Activated CD8-positive, alpha-beta T cell treated with anti-CD3 and anti-CD28 coated beads for 36 hours (primary cell): ENCODE data around the gene PRRX2. TPM values are rescaled to one million over a fixed set of nuclear protein-coding genes. Genes with fewer than 3 reads are reported as not detected.

ENCODE experiments used
- ATAC-seq: fragments of 200-7000 bp; cut with Tn5 transposase; one replicate; pipeline ENCODE4 v1.10.0; 2021; ENCODE audit warnings: mild to moderate bottlenecking, moderate library complexity
- CTCF ChIA-PET: fragments of 350-600 bp; sonication (Branson Sonifier 250); formaldehyde crosslinking; loops from one replicate; lab custom pipeline; 2021; ENCODE audit warnings: antibody characterized with exemption; lab: Charles Lee
- POLR2A ChIA-PET: fragments of 350-600 bp; sonication (Branson Sonifier 250); formaldehyde crosslinking; loops from one replicate; lab custom pipeline; 2021; ENCODE audit warnings: antibody characterized with exemption; lab: Charles Lee
- DNase-seq: peaks from one replicate; pipeline ENCODE4 v3.0.0-alpha.2; 2020
- H3K27ac Mint-ChIP-seq: one replicate; pipeline ENCODE4 v1.8.0; 2021; ENCODE audit warnings: mild to moderate bottlenecking, mixed read lengths
- H3K27me3 Mint-ChIP-seq: one replicate; pipeline ENCODE4 v1.8.0; 2021; ENCODE audit warnings: mixed read lengths
- H3K36me3 Mint-ChIP-seq: one replicate; pipeline ENCODE4 v1.8.0; 2021; ENCODE audit warnings: low read depth, mixed read lengths
- H3K4me1 Mint-ChIP-seq: one replicate; pipeline ENCODE4 v1.8.0; 2021; ENCODE audit warnings: low read depth, mixed read lengths
- H3K4me3 Mint-ChIP-seq: one replicate; pipeline ENCODE4 v1.8.0; 2021; ENCODE audit warnings: mild to moderate bottlenecking, moderate library complexity, mixed read lengths
- H3K9me3 Mint-ChIP-seq: one replicate; pipeline ENCODE4 v1.8.0; 2021; ENCODE audit warnings: mixed read lengths
- intact Hi-C: fragments of 100-400 bp; cut with micrococcal nuclease; formaldehyde crosslinking; loops from one replicate; pipeline ENCODE4 v1.10.0; 2022
- total RNA-seq, 2 experiments: library from RNA; stranded (reverse); gene quantifications; one replicate each; pipeline ENCODE4 v1.2.3, GENCODE V29; 2021
- TF ChIP-seq, protein P1 (sequence below): fragments of 200-600 bp; IDR thresholded peaks from one replicate; pipeline ENCODE4 v1.8.0; 2022; ENCODE audit warnings: antibody characterized with exemption, mild to moderate bottlenecking

Gene PRRX2
- total RNA-seq, 2 experiments from 2014 or later = 0.85 to 1.2 TPM

DNA sequence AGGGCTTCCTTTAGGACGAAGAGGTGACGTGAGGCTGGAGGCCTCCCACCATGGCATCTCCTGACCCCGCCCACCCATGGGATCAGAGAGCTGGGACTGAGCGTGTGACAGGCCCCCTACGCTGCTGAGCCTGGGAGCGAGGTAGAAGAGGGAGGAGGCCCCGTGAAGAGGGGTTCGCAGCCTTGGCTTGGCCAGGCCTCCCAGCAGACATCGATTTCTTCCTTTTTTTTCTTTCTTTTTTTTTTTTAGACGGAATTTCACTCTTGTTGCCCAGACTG is 47.9 kb downstream of the PRRX2 start:
- H3K27me3 Mint-ChIP-seq = peaks cover 6% of the 10 kb centered on the region
- intact Hi-C loops = no loop called here
- TF ChIP-seq, protein P1, sequence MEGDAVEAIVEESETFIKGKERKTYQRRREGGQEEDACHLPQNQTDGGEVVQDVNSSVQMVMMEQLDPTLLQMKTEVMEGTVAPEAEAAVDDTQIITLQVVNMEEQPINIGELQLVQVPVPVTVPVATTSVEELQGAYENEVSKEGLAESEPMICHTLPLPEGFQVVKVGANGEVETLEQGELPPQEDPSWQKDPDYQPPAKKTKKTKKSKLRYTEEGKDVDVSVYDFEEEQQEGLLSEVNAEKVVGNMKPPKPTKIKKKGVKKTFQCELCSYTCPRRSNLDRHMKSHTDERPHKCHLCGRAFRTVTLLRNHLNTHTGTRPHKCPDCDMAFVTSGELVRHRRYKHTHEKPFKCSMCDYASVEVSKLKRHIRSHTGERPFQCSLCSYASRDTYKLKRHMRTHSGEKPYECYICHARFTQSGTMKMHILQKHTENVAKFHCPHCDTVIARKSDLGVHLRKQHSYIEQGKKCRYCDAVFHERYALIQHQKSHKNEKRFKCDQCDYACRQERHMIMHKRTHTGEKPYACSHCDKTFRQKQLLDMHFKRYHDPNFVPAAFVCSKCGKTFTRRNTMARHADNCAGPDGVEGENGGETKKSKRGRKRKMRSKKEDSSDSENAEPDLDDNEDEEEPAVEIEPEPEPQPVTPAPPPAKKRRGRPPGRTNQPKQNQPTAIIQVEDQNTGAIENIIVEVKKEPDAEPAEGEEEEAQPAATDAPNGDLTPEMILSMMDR = no peak
- no peak overlapping the region for H3K27ac Mint-ChIP-seq
- CTCF ChIA-PET = interaction anchor here (0.9 to 3.7 kb wide), 4 partner anchors 11 to 24 kb away, joined by 3 to 22 read pairs (median 4); no protein-coding TSS in a partner anchor
- H3K9me3 Mint-ChIP-seq = no peaks in the 10 kb centered on the region
- H3K4me3 Mint-ChIP-seq = no peak overlapping the region
- DNase-seq (no peak), ATAC-seq (no peak)
- no peaks in the 10 kb centered on the region for H3K36me3 Mint-ChIP-seq
- POLR2A ChIA-PET = no interaction called here
- H3K4me1 Mint-ChIP-seq = peaks cover 20% of the 10 kb centered on the region

DNA sequence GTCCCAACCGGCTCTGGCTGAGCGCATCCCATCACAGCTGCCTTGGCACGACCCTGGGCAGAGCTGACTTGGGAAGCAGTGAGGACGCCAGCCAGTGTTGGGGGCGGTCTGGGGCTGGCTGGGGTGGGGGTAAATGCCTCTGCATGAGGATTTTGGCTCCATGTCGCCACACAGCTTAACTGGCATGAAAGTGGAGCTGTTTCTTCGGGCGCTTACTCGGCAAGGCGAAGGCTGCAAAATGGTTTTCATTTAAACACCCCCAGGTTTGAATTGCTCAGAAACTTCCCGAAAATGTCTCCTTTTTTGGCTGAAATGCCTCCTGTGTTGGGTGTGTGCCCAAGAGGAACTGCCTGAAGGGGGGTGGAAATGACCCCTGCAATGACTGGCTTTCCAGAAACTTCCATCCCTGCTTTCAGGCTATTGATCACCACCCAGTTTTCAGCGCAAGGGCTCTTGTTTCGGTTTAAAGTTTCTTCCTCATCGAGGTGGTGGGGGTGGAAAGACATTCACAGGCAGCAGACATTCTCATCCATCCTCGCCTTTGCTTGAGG is 49.1 kb downstream of the PRRX2 start:
- H3K9me3 Mint-ChIP-seq = no peaks in the 10 kb centered on the region
- no peak for ATAC-seq
- no peak for DNase-seq
- peaks cover 8% of the 10 kb centered on the region for H3K27me3 Mint-ChIP-seq
- peaks cover 20% of the 10 kb centered on the region for H3K4me1 Mint-ChIP-seq
- POLR2A ChIA-PET = no interaction called here
- CTCF ChIA-PET = interaction anchor here (1.8 to 3.7 kb wide), 4 partner anchors 12 to 76 kb away, joined by 5 to 22 read pairs (median 5); no protein-coding TSS in a partner anchor
- H3K36me3 Mint-ChIP-seq = no peaks in the 10 kb centered on the region
- intact Hi-C loops = no loop called here
- no peak overlapping the region for H3K27ac Mint-ChIP-seq
- H3K4me3 Mint-ChIP-seq = no peak overlapping the region
- TF ChIP-seq, protein P1 = no peak

DNA sequence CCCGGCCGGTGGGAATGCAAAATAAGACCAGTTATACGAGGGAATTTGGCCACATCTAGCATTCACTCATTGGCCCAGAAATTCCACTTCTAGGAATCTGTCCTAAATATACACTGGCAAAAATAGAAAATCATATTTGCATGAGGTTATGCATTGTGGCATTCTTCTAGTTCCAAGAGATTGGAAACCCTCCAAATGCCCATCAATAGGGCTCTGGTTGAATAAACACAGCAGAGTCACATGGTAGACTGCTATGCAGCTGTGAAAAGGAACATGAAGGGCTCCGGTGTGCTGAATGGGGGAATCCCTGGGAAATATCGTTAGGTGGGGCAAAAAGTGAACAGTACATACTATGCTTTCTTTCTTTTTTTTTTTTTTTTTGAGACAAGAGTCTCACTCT is 50.6 kb downstream of the PRRX2 start:
- Mint-ChIP-seq H3K27me3 (peaks cover 10% of the 10 kb centered on the region), H3K4me1 (peaks cover 19% of the 10 kb centered on the region), H3K27ac (no peak overlapping the region), H3K9me3 (no peaks in the 10 kb centered on the region), H3K36me3 (no peaks in the 10 kb centered on the region), H3K4me3 (no peak overlapping the region)
- intact Hi-C loops = no loop called here
- POLR2A ChIA-PET = interaction anchor here (0.7 kb wide), 1 partner anchor 347 kb away, joined by 3 read pairs; no protein-coding TSS in a partner anchor
- ATAC-seq (no peak), DNase-seq (no peak)
- CTCF ChIA-PET = interaction anchor here (1.8 to 3.7 kb wide), 3 partner anchors 10 to 74 kb away, joined by 5 to 22 read pairs (median 5); no protein-coding TSS in a partner anchor
- TF ChIP-seq, protein P1 = no peak

DNA sequence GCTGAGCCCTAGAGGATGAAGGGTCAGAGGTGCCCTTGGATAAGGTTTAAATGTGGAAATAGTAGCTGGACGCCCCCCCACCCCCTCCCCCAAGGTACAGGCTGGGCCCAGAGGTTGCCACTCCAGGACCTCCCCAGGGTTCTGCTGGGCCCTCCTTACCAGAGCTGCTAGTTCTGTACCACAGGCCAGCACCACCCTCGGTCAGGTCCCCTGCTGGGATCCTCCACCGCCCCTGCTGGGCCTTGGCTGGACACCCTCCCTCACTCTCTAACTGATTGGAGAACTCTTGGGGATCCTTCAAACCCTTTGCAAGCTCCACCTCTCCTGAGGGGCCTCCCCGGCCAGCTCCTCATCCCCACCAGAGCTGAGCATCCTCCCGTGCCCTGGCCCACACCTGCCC is 52.5 kb downstream of the PRRX2 start:
- POLR2A ChIA-PET = no interaction called here

DNA sequence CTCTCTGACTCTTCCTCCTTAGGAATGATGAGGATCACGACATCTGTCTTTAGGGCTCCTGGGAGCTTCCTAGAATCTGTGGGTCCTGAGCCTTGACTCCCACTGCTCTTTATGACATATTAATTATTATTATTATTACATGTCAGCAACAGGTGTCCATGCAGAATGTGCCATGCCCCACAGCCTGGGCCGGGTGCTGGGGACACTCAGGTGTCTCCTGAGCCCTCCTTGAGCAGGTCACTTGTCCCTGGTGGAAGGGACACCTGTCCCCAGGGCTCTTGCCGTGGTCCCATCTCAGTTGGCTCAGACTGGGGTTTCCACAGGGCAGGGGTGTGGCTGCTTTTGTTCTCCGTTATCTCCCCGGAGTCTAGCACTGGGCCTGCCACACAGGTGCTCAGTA is 53.2 kb downstream of the PRRX2 start:
- ATAC-seq (no peak), DNase-seq (no peak)
- TF ChIP-seq, protein P1 = no peak
- H3K4me1 Mint-ChIP-seq = no peaks in the 10 kb centered on the region
- no peaks in the 10 kb centered on the region for H3K36me3 Mint-ChIP-seq
- intact Hi-C loops = no loop called here
- no peaks in the 10 kb centered on the region for H3K9me3 Mint-ChIP-seq
- POLR2A ChIA-PET = no interaction called here
- no peak overlapping the region for H3K27ac Mint-ChIP-seq
- CTCF ChIA-PET = interaction anchor here (1.1 to 1.7 kb wide), 2 partner anchors 20 to 65 kb away, joined by 3 to 5 read pairs; no protein-coding TSS in a partner anchor
- H3K4me3 Mint-ChIP-seq = no peak overlapping the region
- peaks cover 8% of the 10 kb centered on the region for H3K27me3 Mint-ChIP-seq

More for the DNA sequence above, 52.5 kb downstream of the PRRX2 start:
- intact Hi-C loops = no loop called here
- DNase-seq = no peak
- Mint-ChIP-seq H3K27ac (no peak overlapping the region), H3K4me3 (no peak overlapping the region), H3K4me1 (peaks cover 3% of the 10 kb centered on the region), H3K9me3 (no peaks in the 10 kb centered on the region), H3K27me3 (peaks cover 10% of the 10 kb centered on the region), H3K36me3 (no peaks in the 10 kb centered on the region)
- no peak for ATAC-seq
- CTCF ChIA-PET = interaction anchor here (1.1 to 1.7 kb wide), 3 partner anchors 9 to 65 kb away, joined by 3 to 5 read pairs (median 3); no protein-coding TSS in a partner anchor
- TF ChIP-seq, protein P1 = no peak
